Uterus (tissue), 4 donors: ENCODE data around the gene FZR1. TPM values are rescaled to one million over a fixed set of nuclear protein-coding genes. Genes with fewer than 3 reads are reported as not detected.

Source experiments
- DNase-seq, 2 donors: peaks; one replicate each; pipeline ENCODE4 v3.0.0-alpha.2; 2019 to 2020
- H3K27ac ChIP-seq, 2 donors: fragments of 200-600 bp; sonication (generic); 1 replicate in 1 of 2; 2 replicates in 1 of 2; pipeline ENCODE4 v1.5.1; 2016 to 2018
- H3K27me3 ChIP-seq, 2 donors: fragments of 200-600 bp; sonication (generic); one replicate each; pipeline ENCODE4 v1.5.1; 2018 to 2019; ENCODE audit warnings: control low read depth in 1 of 2
- H3K36me3 ChIP-seq, 2 donors: fragments of 200-600 bp; sonication (generic); one replicate each; pipeline ENCODE4 v1.5.1; 2019; ENCODE audit warnings: control low read depth in 1 of 2
- H3K4me1 ChIP-seq, 2 donors: fragments of 200-600 bp; sonication (generic); one replicate each; pipeline ENCODE4 v1.5.1; 2018 to 2019; ENCODE audit warnings: control low read depth in 1 of 2
- H3K4me3 ChIP-seq, 2 donors: fragments of 200-600 bp; sonication (generic); 1 replicate in 1 of 2; 2 replicates in 1 of 2; pipeline ENCODE4 v1.5.1; 2018 to 2019; ENCODE audit warnings: mild to moderate bottlenecking in 1 of 2
- H3K9me3 ChIP-seq, 2 donors: fragments of 200-600 bp; sonication (generic); one replicate each; pipeline ENCODE4 v1.5.1; 2019; ENCODE audit warnings: control low read depth in 1 of 2
- CTCF ChIP-seq, 4 experiments: fragments of 200-600 bp in 2 of 4; fragments of 450-650 bp in 2 of 4; sonication (generic) in 2 of 4; IDR thresholded peaks; one replicate each; pipeline ENCODE4 v1.5.1; 2016 to 2019; ENCODE audit warnings: antibody characterized with exemption in 4 of 4, mild to moderate bottlenecking in 2 of 4, moderate library complexity in 1 of 4
- POLR2A ChIP-seq, 2 donors: fragments of 450-650 bp; IDR thresholded peaks; one replicate each; pipeline ENCODE4 v1.6.1; 2016; ENCODE audit warnings: antibody characterized with exemption in 2 of 2, mild to moderate bottlenecking in 1 of 2, moderate library complexity in 1 of 2
- intact Hi-C: fragments of 100-400 bp; cut with DNase I; formaldehyde crosslinking; loops from one replicate; pipeline ENCODE4 v1.15.1; 2023; ENCODE audit warnings: low total_unique reads
- total RNA-seq, 4 donors: library from RNA; depleted of rRNA in 3 of 4; stranded (reverse); fragments of >200 nt in 3 of 4; gene quantifications; one replicate each; pipeline versions ENCODE4 v1.1.0 to v1.2.4, GENCODE V29; 2014 to 2023
- donor health status: DM: yes; HTN: yes; CAD: no.

FZR1 gene
- total RNA-seq, 4 donors from 2014 or later = 3.8 to 70.8 (median 33.0) TPM

GRCh38 chr19:3535563-3535965 is 29.5 kb downstream of the FZR1 start:
- Histone ChIP-seq H3K27ac (no peak overlapping the region), H3K4me1 (no peaks in the 10 kb centered on the region), H3K4me3 (no peak overlapping the region), H3K27me3 (no peaks in the 10 kb centered on the region), H3K36me3 (no peaks in the 10 kb centered on the region), H3K9me3 (no peaks in the 10 kb centered on the region)
- intact Hi-C loops = no loop called here
- TF ChIP-seq CTCF (IDR thresholded peaks at IDR 0.05) = no peak
- TF ChIP-seq POLR2A (IDR thresholded peaks at IDR 0.05) = no peak
- no peak for DNase-seq

GRCh38 chr19:3535981-3536380 is 29.9 kb downstream of the FZR1 start:
- Histone ChIP-seq H3K4me3 (no peak overlapping the region), H3K9me3 (no peaks in the 10 kb centered on the region), H3K27ac (no peak overlapping the region), H3K4me1 (no peaks in the 10 kb centered on the region), H3K36me3 (no peaks in the 10 kb centered on the region), H3K27me3 (no peaks in the 10 kb centered on the region)
- intact Hi-C loops = no loop called here
- TF ChIP-seq POLR2A (IDR thresholded peaks at IDR 0.05) (no peak), CTCF (IDR thresholded peaks at IDR 0.05) (no peak)
- no peak for DNase-seq

GRCh38 chr19:3536429-3537100 is 30.5 kb downstream of the FZR1 start:
- no peaks in the 10 kb centered on the region for H3K4me1 ChIP-seq
- H3K27me3 ChIP-seq = no peaks in the 10 kb centered on the region
- no peaks in the 10 kb centered on the region for H3K36me3 ChIP-seq
- H3K9me3 ChIP-seq = no peaks in the 10 kb centered on the region
- TF ChIP-seq POLR2A (IDR thresholded peaks at IDR 0.05) (no peak), CTCF (IDR thresholded peaks at IDR 0.05) (no peak)
- intact Hi-C loops = no loop called here
- H3K4me3 ChIP-seq = no peak overlapping the region
- H3K27ac ChIP-seq = no peak overlapping the region
- no peak for DNase-seq

DNA sequence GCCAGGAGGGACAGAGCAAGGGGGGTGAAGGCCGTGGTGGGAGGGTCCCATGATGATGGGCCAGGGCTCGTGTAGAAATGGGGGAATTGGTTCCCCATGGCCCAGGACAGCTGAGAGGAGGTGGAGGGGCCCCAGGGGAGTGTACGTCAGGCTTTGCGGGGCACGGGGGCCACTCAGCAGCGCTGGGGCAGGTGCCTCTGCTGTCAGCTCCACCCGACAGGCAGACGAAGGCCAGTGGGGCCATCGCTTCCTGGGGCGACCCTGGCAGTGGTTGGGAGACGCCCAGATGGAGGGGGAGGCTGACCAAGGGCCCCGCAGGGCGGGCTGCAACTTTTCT is 31.0 kb downstream of the FZR1 start:
- no peak for TF ChIP-seq POLR2A (IDR thresholded peaks at IDR 0.05)
- TF ChIP-seq CTCF (IDR thresholded peaks at IDR 0.05) = no peak
- Histone ChIP-seq H3K4me1 (no peaks in the 10 kb centered on the region), H3K36me3 (no peaks in the 10 kb centered on the region), H3K27me3 (no peaks in the 10 kb centered on the region), H3K27ac (no peak overlapping the region), H3K9me3 (no peaks in the 10 kb centered on the region), H3K4me3 (no peak overlapping the region)
- intact Hi-C loops = no loop called here
- no peak for DNase-seq

DNA sequence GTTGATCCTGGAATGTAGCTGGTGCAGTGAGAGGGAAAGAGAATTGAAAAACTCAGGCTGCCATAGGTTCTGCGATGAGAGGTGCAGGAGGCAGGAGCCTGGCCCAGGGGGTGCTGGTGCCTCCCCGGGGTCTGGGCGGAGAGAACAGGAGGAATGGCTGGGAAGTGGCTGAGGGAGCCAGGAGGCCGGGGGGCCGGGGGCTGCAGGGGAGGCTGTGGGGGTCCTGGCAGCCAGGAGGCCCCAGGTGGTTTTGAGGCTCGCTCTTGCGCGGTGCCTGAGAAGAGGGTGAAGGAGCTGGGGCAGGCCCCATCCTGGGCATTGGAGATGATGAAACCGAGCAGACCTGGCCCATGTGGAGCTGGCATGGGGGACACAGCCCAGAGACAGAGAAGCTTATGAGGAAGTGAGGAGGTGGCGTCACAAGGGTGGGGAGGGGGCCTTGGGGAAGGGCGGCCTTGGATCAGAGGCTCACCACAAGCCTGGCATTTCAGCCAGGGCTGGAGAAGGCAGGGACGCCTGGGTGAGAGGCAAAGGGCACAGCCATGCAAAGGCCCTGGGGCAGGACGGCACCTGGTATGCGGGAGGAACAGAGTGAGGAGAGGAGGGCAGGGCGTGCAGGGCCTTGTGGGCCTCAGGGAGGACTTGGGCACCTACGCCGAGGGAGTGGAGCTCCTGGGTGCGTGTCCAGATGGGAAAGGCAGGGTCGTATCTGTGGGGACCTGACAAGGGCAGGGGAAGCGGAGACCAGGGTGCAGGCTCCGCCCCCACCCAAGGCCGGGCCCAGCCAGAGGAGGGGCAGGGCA is 31.5 kb downstream of the FZR1 start:
- no peaks in the 10 kb centered on the region for H3K4me1 ChIP-seq
- H3K4me3 ChIP-seq = no peak overlapping the region
- H3K9me3 ChIP-seq = no peaks in the 10 kb centered on the region
- H3K27me3 ChIP-seq = no peaks in the 10 kb centered on the region
- no peaks in the 10 kb centered on the region for H3K36me3 ChIP-seq
- intact Hi-C loops = no loop called here
- no peak for DNase-seq
- no peak for TF ChIP-seq POLR2A (IDR thresholded peaks at IDR 0.05)
- TF ChIP-seq CTCF (IDR thresholded peaks at IDR 0.05) = no peak
- no peak overlapping the region for H3K27ac ChIP-seq
